Neural progenitor cell (in vitro differentiated cells): ENCODE results near the gene ZFR2. TPM values are rescaled to one million over a fixed set of nuclear protein-coding genes. Genes with fewer than 3 reads are reported as not detected.
"Not testable (repeated sequence)": the region's sequence is repeated elsewhere in the genome, so short reads cannot be mapped to it uniquely, and the experiment has no call there.

ENCODE experiments used
- DNase-seq: peaks from one replicate; pipeline ENCODE4 v3.0.0-alpha.2; 2016; ENCODE audit warnings: low spot score
- H2AFZ ChIP-seq: fragments of 200-600 bp; sonication (generic); replicated peaks from 2 replicates; pipeline ENCODE4 v1.6.1; 2016; ENCODE audit warnings: antibody characterized with exemption
- H3F3A ChIP-seq: fragments of 200-600 bp; sonication (generic); 2 replicates; pipeline ENCODE4 v1.6.1; 2016; ENCODE audit warnings: antibody characterized with exemption, low read depth
- H3K27ac ChIP-seq: fragments of 200-600 bp; sonication (generic); 2 replicates; pipeline ENCODE4 v1.5.1; 2016; ENCODE audit warnings: mild to moderate bottlenecking
- H3K27me3 ChIP-seq: fragments of 200-600 bp; sonication (generic); 2 replicates; pipeline ENCODE4 v1.6.1; 2016; ENCODE audit warnings: mild to moderate bottlenecking, moderate library complexity
- H3K36me3 ChIP-seq: fragments of 200-600 bp; sonication (generic); 2 replicates; pipeline ENCODE4 v1.5.1; 2016
- H3K4me1 ChIP-seq: fragments of 200-600 bp; sonication (generic); 2 replicates; pipeline ENCODE4 v1.6.1; 2016; ENCODE audit warnings: mixed run types
- H3K4me2 ChIP-seq: fragments of 200-600 bp; sonication (generic); 2 replicates; pipeline ENCODE4 v1.6.1; 2016
- H3K4me3 ChIP-seq: fragments of 200-600 bp; sonication (generic); 2 replicates; pipeline ENCODE4 v1.5.1; 2016
- H3K79me2 ChIP-seq: fragments of 200-600 bp; sonication (generic); 2 replicates; pipeline ENCODE4 v1.6.1; 2016; ENCODE audit warnings: low read depth
- H3K9ac ChIP-seq: fragments of 200-600 bp; sonication (generic); 2 replicates; pipeline ENCODE4 v1.6.1; 2016
- H3K9me3 ChIP-seq: fragments of 200-600 bp; sonication (generic); 2 replicates; pipeline ENCODE4 v1.5.1; 2016; ENCODE audit warnings: low read depth
- H4K20me1 ChIP-seq: fragments of 200-600 bp; sonication (generic); 2 replicates; pipeline ENCODE4 v1.6.1; 2016; ENCODE audit warnings: low read depth
- H3K27ac Mint-ChIP-seq: 3 replicates; pipeline ENCODE4 v1.8.0; 2021; ENCODE audit warnings: mixed read lengths
- H3K27me3 Mint-ChIP-seq: 2 replicates; pipeline ENCODE4 v1.8.0; 2022; ENCODE audit warnings: low read depth, mild to moderate bottlenecking, inconsistent platforms, moderate library complexity, mixed read lengths; ENCODE audit not compliant: insufficient read depth
- H3K36me3 Mint-ChIP-seq: 3 replicates; pipeline ENCODE4 v1.8.0; 2021; ENCODE audit warnings: mixed read lengths
- H3K4me1 Mint-ChIP-seq: 3 replicates; pipeline ENCODE4 v1.8.0; 2021; ENCODE audit warnings: mixed read lengths
- H3K4me3 Mint-ChIP-seq: 3 replicates; pipeline ENCODE4 v1.8.0; 2021; ENCODE audit warnings: mild to moderate bottlenecking, moderate library complexity, mixed read lengths
- H3K9me3 Mint-ChIP-seq: 3 replicates; pipeline ENCODE4 v1.8.0; 2020; ENCODE audit warnings: mixed read lengths
- CTCF ChIP-seq: fragments of 200-600 bp; sonication (generic); IDR thresholded peaks from 2 replicates; pipeline ENCODE4 v1.5.1; 2017; ENCODE audit warnings: antibody characterized with exemption, mild to moderate bottlenecking
- EZH2 ChIP-seq: fragments of 200-600 bp; sonication (generic); IDR thresholded peaks from 2 replicates; pipeline ENCODE4 v1.6.1; 2017; ENCODE audit warnings: antibody characterized with exemption, mild to moderate bottlenecking, moderate library complexity
- EZH2phosphoT487 ChIP-seq: fragments of 200-600 bp; sonication (generic); IDR thresholded peaks from 2 replicates; pipeline ENCODE4 v1.6.1; 2017; ENCODE audit warnings: antibody characterized with exemption
- small RNA-seq: library from RNA; depleted of rRNA; stranded (forward); fragments of <200 nt; gene quantifications from one replicate; pipeline ENCODE3, GENCODE V24; 2015
- total RNA-seq: library from RNA; depleted of rRNA; stranded (reverse); fragments of >200 nt; gene quantifications from 2 replicates; pipeline ENCODE4 v1.2.3, GENCODE V29; 2015; ENCODE audit warnings: low replicate concordance

The ZFR2 gene
- total RNA-seq, 1 donor from 2014 or later = 8.9 TPM

- peaks cover 26% of the 10 kb centered on the region for H3K79me2 ChIP-seq
- no peak overlapping the region for H3K27ac ChIP-seq
- DNase-seq = no peak
- peaks cover 3% of the 10 kb centered on the region for H3K4me1 ChIP-seq
- H3K27ac Mint-ChIP-seq = no peak overlapping the region
- H3K27me3 ChIP-seq = no peaks in the 10 kb centered on the region
- no peaks in the 10 kb centered on the region for H4K20me1 ChIP-seq
- H3K4me1 Mint-ChIP-seq = peaks cover 14% of the 10 kb centered on the region
- no peak overlapping the region for H2AFZ ChIP-seq
- no peaks in the 10 kb centered on the region for H3K36me3 ChIP-seq
- no peak overlapping the region for H3K4me2 ChIP-seq
- no peaks in the 10 kb centered on the region for H3K9me3 Mint-ChIP-seq
- peak overlapping the region; percentile 96 for H3K4me3 Mint-ChIP-seq
- H3K27me3 Mint-ChIP-seq = no peaks in the 10 kb centered on the region
- H3K36me3 Mint-ChIP-seq = peaks cover 6% of the 10 kb centered on the region
- no peak overlapping the region for H3K9ac ChIP-seq
- H3F3A ChIP-seq = peaks cover 8% of the 10 kb centered on the region
- TF ChIP-seq EZH2phosphoT487 (no peak), EZH2 (no peak), CTCF (no peak)
- no peak overlapping the region for H3K4me3 ChIP-seq
- H3K9me3 ChIP-seq = no peaks in the 10 kb centered on the region
These were observed 109.2 kb downstream of the ZFR2 start for GRCh38 chr19:3759482-3760254.

GRCh38 chr19:3758297-3758696, 110.5 kb downstream of the ZFR2 start:
- H3K9me3 Mint-ChIP-seq, H3K4me3 Mint-ChIP-seq, H3K9ac ChIP-seq, H2AFZ ChIP-seq, H3K27ac ChIP-seq, H3K4me2 ChIP-seq, H3F3A ChIP-seq, H3K27ac Mint-ChIP-seq, H3K4me1 ChIP-seq, DNase-seq, H4K20me1 ChIP-seq, H3K4me3 ChIP-seq, H3K27me3 Mint-ChIP-seq, H3K27me3 ChIP-seq, H3K36me3 ChIP-seq, H3K9me3 ChIP-seq: not testable (repeated sequence)
- H3K4me1 Mint-ChIP-seq = peaks cover 14% of the 10 kb centered on the region
- peaks cover 11% of the 10 kb centered on the region for H3K36me3 Mint-ChIP-seq
- H3K79me2 ChIP-seq = peaks cover 16% of the 10 kb centered on the region

GRCh38 chr19:3757705-3758104, 111.1 kb downstream of the ZFR2 start:
- H3K27me3 ChIP-seq, H3K27me3 Mint-ChIP-seq, H3K4me1 ChIP-seq, H3K36me3 ChIP-seq, H3K27ac Mint-ChIP-seq, H3K9me3 Mint-ChIP-seq, DNase-seq, H3K27ac ChIP-seq, H3F3A ChIP-seq, H3K4me3 ChIP-seq, H3K4me3 Mint-ChIP-seq, H3K4me1 Mint-ChIP-seq, H2AFZ ChIP-seq, H4K20me1 ChIP-seq, H3K4me2 ChIP-seq, H3K9ac ChIP-seq, H3K9me3 ChIP-seq: not testable (repeated sequence)
- peaks cover 12% of the 10 kb centered on the region for H3K36me3 Mint-ChIP-seq
- peaks cover 13% of the 10 kb centered on the region for H3K79me2 ChIP-seq

Small RNA genes within 50 kb of the gene (small RNA-seq; reads per million reads assigned to genes)
- not detected for gene AC005777.1

Other genes with a start within 250 kb of the ZFR2 start
- gene CACTIN, start 242.2 kb downstream of the ZFR2 start, total RNA-seq = 6.0 and 35.4 TPM in 2 replicates
- 8.6 and 26.6 TPM in 2 replicates for gene PIP5K1C, start 168.6 kb downstream of the ZFR2 start, total RNA-seq
- gene TJP3, start 160.7 kb downstream of the ZFR2 start, total RNA-seq = 14.7 and 32.5 TPM in 2 replicates
- gene APBA3, start 107.3 kb downstream of the ZFR2 start, total RNA-seq = 17.3 and 41.1 TPM in 2 replicates
- 15.1 and 21.4 TPM in 2 replicates for gene MRPL54, start 106.4 kb downstream of the ZFR2 start, total RNA-seq
- gene RAX2, start 96.8 kb downstream of the ZFR2 start, total RNA-seq = not detected in 2 replicates
- 2.4 and 2.8 TPM in 2 replicates for gene MATK, start 82.7 kb downstream of the ZFR2 start, total RNA-seq
- gene ATCAY, start 11.6 kb upstream of the ZFR2 start, total RNA-seq = 15.8 and 23.9 TPM in 2 replicates
- gene NMRK2, start 64.0 kb upstream of the ZFR2 start, total RNA-seq = 0.77 and 1.1 TPM in 2 replicates
- 33.7 and 96.6 TPM in 2 replicates for gene DAPK3, start 102.1 kb upstream of the ZFR2 start, total RNA-seq
- 1,288 and 2,841 TPM in 2 replicates for gene EEF2, start 116.4 kb upstream of the ZFR2 start, total RNA-seq
- gene PIAS4, start 138.7 kb upstream of the ZFR2 start, total RNA-seq = 17.0 and 34.1 TPM in 2 replicates
- 4.0 and 10.0 TPM in 2 replicates for gene ZBTB7A, start 197.9 kb upstream of the ZFR2 start, total RNA-seq